Measurements from ENCODE around the gene TIPARP.
A peak's percentile ranks its signal among the peaks of the same experiment; 100 is the strongest.

The TIPARP gene

DNA sequence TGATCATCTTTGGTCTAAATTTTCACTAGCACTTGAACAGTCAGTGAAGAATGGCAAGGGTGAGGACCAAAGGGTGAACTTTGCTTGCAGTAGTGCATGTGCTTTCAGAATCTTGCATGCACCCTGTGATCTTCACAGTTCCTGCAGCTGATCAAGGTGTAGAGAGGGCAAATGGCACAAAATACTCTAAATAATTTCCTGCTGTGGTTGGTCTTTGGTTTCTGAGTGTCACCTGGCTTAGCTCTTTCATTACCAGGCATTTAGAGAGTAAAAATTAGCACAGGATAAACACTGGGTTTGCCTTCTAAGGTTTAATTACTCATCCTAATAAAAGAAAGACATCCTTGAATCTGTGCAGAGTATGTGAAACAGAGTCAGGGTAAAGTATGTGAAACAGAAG lies 11.4 kb downstream of the TIPARP start:
- ChIA-PET POLR2A (interaction anchor here (1.4 kb wide), 1 partner anchor 10 kb away, joined by 5 read pairs; no protein-coding TSS in a partner anchor), CTCF (interaction anchor here (0.6 to 1.5 kb wide), 3 partner anchors 10 to 452 kb away, joined by 3 read pairs; no protein-coding TSS in a partner anchor)
- H3K36me3 ChIP-seq (ENCODE audit: control insufficient read depth in 2 of 2, insufficient read depth in 1 of 2, low read length in 2 of 2), result peaks cover 0 to under 1% of the 10 kb centered on the region in 2 experiments; a peak in 1 of 3 replicates
- H3K4me3 ChIP-seq (ENCODE audit: low read depth, low read length), result no peak overlapping the region
- TF ChIP-seq ZBTB44 (tag by site-specific recombination; IDR thresholded peaks at IDR 0.05) (peak; percentile 29; the same call in 1 of the 2 replicates), ZNF521 (tag by site-specific recombination; IDR thresholded peaks at IDR 0.05) (no peak), BCL11A (tag by site-specific recombination; IDR thresholded peaks at IDR 0.05; ENCODE audit: low read depth) (no peak), ZNF292 (tag by site-specific recombination; IDR thresholded peaks at IDR 0.05; ENCODE audit: borderline replicate concordance, low read depth) (no peak), ZNF184 (tag by site-specific recombination; IDR thresholded peaks at IDR 0.05) (no peak), ZNF747 (tag by site-specific recombination; IDR thresholded peaks at IDR 0.05) (no peak)
- TF ChIP-seq, protein P1, sequence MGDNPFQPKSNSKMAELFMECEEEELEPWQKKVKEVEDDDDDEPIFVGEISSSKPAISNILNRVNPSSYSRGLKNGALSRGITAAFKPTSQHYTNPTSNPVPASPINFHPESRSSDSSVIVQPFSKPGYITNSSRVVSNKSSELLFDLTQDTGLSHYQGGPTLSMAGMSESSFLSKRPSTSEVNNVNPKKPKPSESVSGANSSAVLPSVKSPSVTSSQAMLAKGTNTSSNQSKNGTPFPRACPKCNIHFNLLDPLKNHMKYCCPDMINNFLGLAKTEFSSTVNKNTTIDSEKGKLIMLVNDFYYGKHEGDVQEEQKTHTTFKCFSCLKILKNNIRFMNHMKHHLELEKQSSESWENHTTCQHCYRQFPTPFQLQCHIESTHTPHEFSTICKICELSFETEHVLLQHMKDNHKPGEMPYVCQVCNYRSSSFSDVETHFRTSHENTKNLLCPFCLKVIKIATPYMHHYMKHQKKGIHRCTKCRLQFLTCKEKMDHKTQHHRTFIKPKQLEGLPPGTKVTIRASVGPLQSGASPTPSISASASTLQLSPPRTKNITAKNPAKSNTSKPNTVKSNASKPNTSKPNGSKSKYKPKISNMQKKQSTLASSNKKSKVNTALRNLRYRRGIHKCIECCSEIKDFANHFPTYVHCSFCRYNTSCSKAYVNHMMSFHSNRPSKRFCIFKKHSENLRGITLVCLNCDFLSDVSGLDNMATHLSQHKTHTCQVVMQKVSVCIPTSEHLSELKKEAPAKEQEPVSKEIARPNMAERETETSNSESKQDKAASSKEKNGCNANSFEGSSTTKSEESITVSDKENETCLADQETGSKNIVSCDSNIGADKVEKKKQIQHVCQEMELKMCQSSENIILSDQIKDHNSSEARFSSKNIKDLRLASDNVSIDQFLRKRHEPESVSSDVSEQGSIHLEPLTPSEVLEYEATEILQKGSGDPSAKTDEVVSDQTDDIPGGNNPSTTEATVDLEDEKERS (tag by site-specific recombination; IDR thresholded peaks at IDR 0.05), result no peak
- no peaks in the 10 kb centered on the region for H3K9me3 ChIP-seq (ENCODE audit: control insufficient read depth, insufficient read depth, low read depth, low read length)
- no peak overlapping the region for H3K27ac ChIP-seq (ENCODE audit: extremely low read depth, low read depth, low read length)
- H3K4me1 ChIP-seq (ENCODE audit: control insufficient read depth, insufficient read depth, low read length), result peaks cover 12% of the 10 kb centered on the region

GRCh38 chr3:156687023-156687422 lies 12.6 kb downstream of the TIPARP start:
- TF ChIP-seq ZNF19 (tag by site-specific recombination; IDR thresholded peaks at IDR 0.05; ENCODE audit: low read depth), result no peak
- TF ChIP-seq ZNF501 (tag by site-specific recombination; IDR thresholded peaks at IDR 0.05), result no peak
- TF ChIP-seq ZFP3 (tag by site-specific recombination; IDR thresholded peaks at IDR 0.05; ENCODE audit: low read depth), result no peak
- TF ChIP-seq PRDM6 (tag by site-specific recombination; IDR thresholded peaks at IDR 0.05), result no peak
- TF ChIP-seq ZNF169 (tag by site-specific recombination; IDR thresholded peaks at IDR 0.05), result no peak
- TF ChIP-seq ZBTB20 (tag by site-specific recombination; IDR thresholded peaks at IDR 0.05), result no peak
- H3K9me3 ChIP-seq (ENCODE audit: control insufficient read depth, insufficient read depth, low read depth, low read length), result no peaks in the 10 kb centered on the region
- peaks cover 10% of the 10 kb centered on the region; the same call in 1 of the 2 replicates for H3K4me1 ChIP-seq (ENCODE audit: control insufficient read depth, insufficient read depth, low read length)
- CTCF ChIA-PET, result no interaction called here
- POLR2A ChIA-PET, result no interaction called here
- no peak overlapping the region for H3K27ac ChIP-seq (ENCODE audit: extremely low read depth, low read depth, low read length)
- H3K4me3 ChIP-seq (ENCODE audit: low read depth, low read length), result no peak overlapping the region
- H3K36me3 ChIP-seq (ENCODE audit: control insufficient read depth in 2 of 2, insufficient read depth in 1 of 2, low read length in 2 of 2), result no peaks in the 10 kb centered on the region

DNA sequence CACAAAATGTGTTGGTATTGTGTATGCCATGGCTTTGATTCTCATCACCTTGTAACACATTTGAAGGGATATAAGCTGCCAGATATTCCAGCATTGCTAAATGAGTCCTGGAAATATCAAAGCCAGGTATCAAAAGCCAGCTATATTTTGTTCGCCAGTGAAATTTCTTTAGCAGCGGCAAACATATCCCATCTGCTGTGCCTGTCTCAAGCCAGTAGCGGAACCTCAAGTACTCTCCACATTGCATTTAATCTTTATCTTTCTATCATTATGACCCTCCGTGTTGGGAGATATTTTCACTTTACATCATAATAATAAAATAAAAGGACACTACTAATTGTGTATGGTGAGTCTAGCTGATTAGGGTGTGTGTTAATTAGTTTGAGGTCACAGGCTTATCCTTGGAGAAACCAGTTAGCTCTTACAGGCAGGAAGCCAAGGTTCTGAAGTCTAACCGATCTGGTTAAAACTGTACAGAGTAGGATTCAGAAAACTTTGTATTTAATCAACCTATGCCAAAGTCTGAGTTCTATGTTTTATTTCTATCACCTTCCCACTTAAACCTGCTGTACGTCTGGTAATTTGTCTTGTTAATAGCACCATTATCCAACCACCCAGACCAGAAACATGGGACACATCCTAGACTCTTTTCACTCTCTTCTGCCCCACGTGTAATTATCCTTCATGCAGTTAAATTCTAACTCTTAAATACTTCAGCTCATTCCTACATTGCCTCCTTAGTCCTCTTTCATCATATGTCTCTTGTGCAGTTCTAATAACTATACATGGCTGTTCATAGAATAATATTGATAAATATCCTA lies 14.5 kb downstream of the TIPARP start:
- Histone ChIP-seq H3K4me1 (ENCODE audit: control insufficient read depth, insufficient read depth, low read length) (0 out of 2 replicates have a peak, but pooled peaks cover 4% of the 10 kb centered on the region), H3K36me3 (ENCODE audit: control insufficient read depth in 2 of 2, insufficient read depth in 1 of 2, low read length in 2 of 2) (no peaks in the 10 kb centered on the region), H3K9me3 (ENCODE audit: control insufficient read depth, insufficient read depth, low read depth, low read length) (no peaks in the 10 kb centered on the region), H3K27ac (ENCODE audit: extremely low read depth, low read depth, low read length) (no peak overlapping the region), H3K4me3 (ENCODE audit: low read depth, low read length) (no peak overlapping the region)
- ChIA-PET POLR2A (no interaction called here), CTCF (no interaction called here)
- TF ChIP-seq ZNF548 (tag by site-specific recombination; IDR thresholded peaks at IDR 0.05) (no peak), PRDM10 (tag by site-specific recombination; IDR thresholded peaks at IDR 0.05) (no peak), REPIN1 (tag by site-specific recombination; IDR thresholded peaks at IDR 0.05; ENCODE audit: low read depth) (no peak), SP7 (tag by site-specific recombination; IDR thresholded peaks at IDR 0.05) (peak; percentile 53; the same call in 1 of the 2 replicates), BCL11B (tag by site-specific recombination; IDR thresholded peaks at IDR 0.05; ENCODE audit: low read depth) (no peak), PRDM6 (tag by site-specific recombination; IDR thresholded peaks at IDR 0.05) (peak; percentile 56)

Data from HEK293 (cell line).